GM19468 (cell line): ENCODE results near the gene SMARCD3.

Experiments
- ATAC-seq: cut with Tn5 transposase; IDR thresholded peaks from one replicate; pipeline ENCODE4 v1.9.1; 2021; ENCODE audit warnings: mild to moderate bottlenecking, moderate library complexity, moderate number of reproducible peaks; ENCODE audit not compliant: unreplicated experiment; ENCODE audit errors: extremely low read depth

SMARCD3 gene

DNA sequence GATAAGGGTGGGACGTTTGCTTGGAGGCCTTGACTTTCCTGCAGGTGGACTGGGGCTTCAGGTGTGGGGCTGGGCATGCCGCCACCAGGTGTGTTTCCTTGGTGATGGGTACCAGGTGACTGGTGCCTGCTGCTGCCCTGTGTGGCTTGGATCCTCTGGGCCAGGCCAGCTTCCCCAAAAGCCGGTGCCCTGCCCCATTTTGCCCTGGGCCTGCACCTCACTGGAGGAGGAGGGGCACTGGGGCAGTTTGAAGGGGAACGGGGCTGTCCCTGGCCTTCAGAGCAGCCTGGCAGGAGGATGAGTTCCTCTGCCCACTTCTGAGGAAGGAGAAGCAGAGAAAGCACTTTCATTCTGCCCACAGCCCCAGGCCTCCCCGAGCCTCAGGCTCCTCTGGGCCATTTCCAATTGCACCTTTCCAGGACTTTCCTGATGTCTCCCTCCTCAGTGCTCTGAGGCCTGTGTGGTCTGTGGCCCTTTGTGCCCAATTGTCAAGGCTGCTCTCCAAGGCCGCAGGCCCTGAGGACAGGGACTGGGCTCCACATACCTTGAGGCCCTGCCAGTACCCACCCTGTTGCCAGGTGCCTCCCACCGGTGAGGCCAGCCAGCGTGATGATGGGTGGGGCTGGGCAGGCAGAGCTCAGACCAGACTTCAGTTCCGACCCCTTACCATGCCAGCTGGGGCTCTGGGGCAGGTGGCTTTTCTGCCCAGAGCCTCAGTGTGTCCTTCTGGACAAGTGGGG is 25.3 kb upstream of the SMARCD3 start:
- ATAC-seq: no peak

GRCh38 chr7:151272877-151273276 is 24.4 kb upstream of the SMARCD3 start:
- no peak for ATAC-seq

GRCh38 chr7:151272405-151272804 is 23.9 kb upstream of the SMARCD3 start:
- no peak for ATAC-seq

- no peak for ATAC-seq
These were observed 23.3 kb upstream of the SMARCD3 start for GRCh38 chr7:151271699-151272355.

DNA sequence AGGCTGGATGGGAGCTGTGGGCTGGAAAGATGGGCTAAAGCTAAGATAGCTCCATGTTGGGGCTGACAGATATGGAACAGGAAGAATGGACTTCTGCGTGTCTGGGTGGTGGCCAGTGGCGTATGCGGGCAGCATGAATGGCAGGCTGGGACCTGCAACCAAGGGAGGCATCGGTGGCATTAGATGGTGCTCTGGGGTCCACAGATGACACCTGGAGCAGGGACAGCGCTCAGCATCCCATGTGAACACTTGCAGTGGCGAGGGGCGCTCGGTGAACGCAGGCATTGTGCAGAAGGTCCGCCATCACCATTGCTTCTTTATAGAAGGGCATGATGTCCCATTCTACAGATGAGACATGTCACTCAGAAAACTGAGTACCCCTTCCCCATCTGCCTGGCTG is 21.0 kb upstream of the SMARCD3 start:
- ATAC-seq: no peak

GRCh38 chr7:151265351-151265931 is 16.9 kb upstream of the SMARCD3 start:
- ATAC-seq: no peak

- no peak for ATAC-seq
These were observed 16.1 kb upstream of the SMARCD3 start for GRCh38 chr7:151264615-151265014.

DNA sequence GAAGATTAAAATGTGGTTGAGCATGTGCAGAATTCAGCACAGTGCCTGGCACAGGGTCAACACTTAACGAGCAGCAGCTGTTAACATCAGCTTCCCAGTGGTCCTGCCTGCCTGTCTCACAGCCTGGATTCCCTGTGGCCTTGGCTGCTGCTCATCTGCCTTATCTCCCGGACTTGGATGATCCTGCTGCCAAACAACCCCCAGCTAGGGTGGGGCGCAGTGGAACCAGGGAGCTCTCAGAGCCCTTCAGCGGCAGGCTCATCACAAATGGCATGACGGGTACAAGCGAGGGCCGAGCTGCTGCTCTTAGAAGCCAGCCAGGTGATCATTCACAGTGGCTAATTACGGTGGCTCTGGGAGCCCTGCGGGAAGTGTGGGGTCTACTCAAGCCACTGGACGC is 13.0 kb upstream of the SMARCD3 start:
- no peak for ATAC-seq

- no peak for ATAC-seq
These were observed 12.4 kb upstream of the SMARCD3 start for GRCh38 chr7:151260883-151261282.

- ATAC-seq: no peak
These were observed 12.0 kb upstream of the SMARCD3 start for GRCh38 chr7:151260471-151260870.

DNA sequence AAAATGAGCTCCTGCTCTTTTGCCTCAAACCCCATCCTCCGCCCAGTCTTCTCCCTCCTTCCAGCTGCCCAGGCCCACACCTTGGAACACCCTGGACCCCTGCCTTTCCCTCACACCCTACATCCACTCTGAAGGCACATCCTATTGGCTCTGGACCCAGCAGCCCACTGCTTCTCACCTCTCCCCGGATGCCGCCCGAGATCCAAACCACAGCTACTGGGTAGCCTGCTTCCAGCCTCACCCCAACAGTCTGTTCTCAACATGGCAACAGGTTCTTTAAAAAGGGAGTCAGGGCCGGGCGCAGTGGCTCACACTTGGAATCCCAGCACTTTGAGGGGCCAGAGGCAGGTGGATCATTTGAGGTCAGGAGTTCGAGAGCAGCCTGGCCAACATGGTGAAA is 9.5 kb upstream of the SMARCD3 start:
- ATAC-seq: no peak

- no peak for ATAC-seq
These were observed 8.0 kb upstream of the SMARCD3 start for GRCh38 chr7:151256410-151257045.

GRCh38 chr7:151255390-151255789 is 6.9 kb upstream of the SMARCD3 start:
- no peak for ATAC-seq

- no peak for ATAC-seq
These were observed 6.4 kb upstream of the SMARCD3 start for GRCh38 chr7:151254851-151255250.

GRCh38 chr7:151254316-151254715 is 5.8 kb upstream of the SMARCD3 start:
- no peak for ATAC-seq

DNA sequence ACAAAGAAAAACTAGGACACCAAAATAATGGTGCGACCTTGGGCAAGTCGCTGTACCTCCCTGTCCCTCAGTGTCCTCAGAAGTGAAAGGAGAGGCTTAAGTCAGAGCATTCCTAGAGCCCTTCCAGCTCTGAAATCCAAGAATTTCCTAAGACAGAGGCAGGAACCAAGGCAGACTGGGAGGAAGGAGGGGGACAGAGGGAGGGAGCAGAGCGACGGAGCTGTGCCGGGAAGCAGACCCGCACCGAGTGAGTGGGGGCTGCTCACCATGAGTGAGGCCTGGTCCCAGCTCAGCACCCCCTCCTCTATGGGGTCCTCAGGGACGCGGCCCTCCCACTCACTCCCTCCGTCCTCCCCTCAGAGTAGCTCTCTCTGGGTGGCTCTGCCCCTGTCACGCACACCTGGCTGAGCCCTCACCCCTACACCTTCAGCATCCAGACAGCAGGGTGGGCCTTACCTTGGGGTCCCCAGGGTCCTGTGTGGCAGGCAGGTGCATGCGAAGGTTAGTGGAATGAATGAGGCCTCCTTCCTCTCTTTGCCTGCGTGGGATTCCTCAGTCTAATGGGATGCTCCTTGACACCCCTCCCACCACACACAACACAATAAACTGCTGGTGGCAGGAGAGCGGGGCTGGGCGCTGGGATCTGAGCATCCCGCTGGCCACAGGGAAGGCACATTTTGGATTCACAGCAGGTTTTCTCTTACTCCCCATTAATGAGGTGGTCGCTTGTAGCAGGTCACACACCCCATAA is 4.6 kb upstream of the SMARCD3 start:
- no peak for ATAC-seq

GRCh38 chr7:151252561-151252835 is 4.0 kb upstream of the SMARCD3 start:
- no peak for ATAC-seq

DNA sequence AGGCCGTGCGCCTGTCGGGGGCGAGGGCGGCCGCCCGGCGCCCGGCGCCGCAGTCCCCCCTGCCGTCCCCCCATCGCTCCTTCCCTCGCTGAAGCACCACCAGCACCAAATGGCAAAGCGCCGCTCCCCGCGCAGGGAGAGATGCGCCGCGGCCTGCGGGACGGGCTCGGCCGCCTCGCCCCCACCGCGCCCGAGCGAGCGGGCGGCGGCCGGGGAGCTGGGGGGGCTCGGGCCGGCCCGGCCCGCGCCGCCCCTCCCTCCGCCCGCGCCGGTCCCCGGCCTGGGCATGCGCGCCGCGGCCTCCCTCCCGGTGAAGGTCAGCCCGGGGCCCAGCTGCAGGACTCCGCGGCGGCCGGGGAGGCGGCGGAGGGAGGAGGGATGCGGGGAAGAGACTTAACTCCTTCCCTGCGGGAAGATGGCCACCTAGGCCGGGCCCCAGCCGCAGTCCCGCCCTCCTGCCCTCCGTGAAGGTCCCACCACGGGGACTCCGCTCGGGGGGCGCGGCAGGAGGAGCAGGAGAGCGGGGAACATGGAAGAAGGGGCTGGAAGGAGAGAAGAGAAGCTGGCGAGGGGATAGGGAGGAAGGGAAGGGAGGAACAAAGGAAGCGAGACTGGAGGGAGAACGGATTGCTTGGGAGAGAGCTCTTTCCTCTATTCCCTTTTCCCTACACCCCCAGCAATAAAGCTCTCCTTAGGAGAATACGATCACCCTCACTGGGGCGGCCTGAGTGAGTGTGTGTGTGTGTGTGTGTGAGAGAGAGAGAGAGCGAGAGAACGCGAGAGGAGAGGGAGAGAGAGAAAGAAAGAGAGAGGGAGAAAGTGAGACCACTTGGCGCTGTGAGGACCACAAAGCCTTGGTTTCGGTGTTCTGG is 3.4 kb upstream of the SMARCD3 start:
- ATAC-seq: no peak

DNA sequence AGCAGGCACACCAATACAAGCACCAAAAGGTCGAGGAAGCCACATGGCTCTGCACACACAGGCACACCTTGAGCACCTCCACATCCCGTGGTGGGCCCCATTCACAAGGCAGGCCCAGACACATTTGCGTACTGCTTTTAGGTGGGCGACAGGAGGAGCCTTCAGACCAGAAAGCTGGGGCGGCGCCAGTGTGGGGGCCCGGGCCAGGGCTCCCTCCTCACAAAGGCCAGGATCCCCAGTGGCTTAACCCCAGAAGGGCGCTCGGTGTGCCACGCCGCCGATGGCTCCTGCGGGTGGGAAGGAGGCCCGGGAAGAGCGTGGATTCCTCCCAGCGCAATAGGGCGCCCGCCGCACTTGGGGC is 2.8 kb upstream of the SMARCD3 start:
- no peak for ATAC-seq
